Esophagus (tissue), 2 donors: ENCODE data around the gene COX7A1. TPM values are rescaled to one million over a fixed set of nuclear protein-coding genes. Genes with fewer than 3 reads are reported as not detected.

Experiments used
- H3K27ac ChIP-seq, 2 donors: one replicate each; pipeline ENCODE4 v1.5.1; 2013; ENCODE audit warnings: low read depth in 2 of 2, mild to moderate bottlenecking in 2 of 2, inconsistent platforms in 1 of 2, low read length in 1 of 2, moderate library complexity in 1 of 2
- H3K27me3 ChIP-seq, 2 donors: one replicate each; pipeline ENCODE4 v1.6.1; 2013; ENCODE audit warnings: low read length in 2 of 2, control low read depth in 1 of 2, mild to moderate bottlenecking in 1 of 2; ENCODE audit not compliant: insufficient read depth in 2 of 2, control insufficient read depth in 1 of 2
- H3K36me3 ChIP-seq, 2 donors: one replicate each; pipeline ENCODE4 v1.6.1; 2013; ENCODE audit warnings: low read length in 1 of 2; ENCODE audit not compliant: control insufficient read depth in 2 of 2, insufficient read depth in 2 of 2
- H3K4me1 ChIP-seq, 2 donors: one replicate each; pipeline ENCODE4 v1.6.1; 2013; ENCODE audit warnings: low read length in 1 of 2; ENCODE audit not compliant: control insufficient read depth in 2 of 2, insufficient read depth in 2 of 2
- H3K4me3 ChIP-seq, 2 donors: one replicate each; pipeline ENCODE4 v1.5.1; 2013; ENCODE audit warnings: low read length in 2 of 2, mild to moderate bottlenecking in 2 of 2, low read depth in 1 of 2, moderate library complexity in 1 of 2
- H3K9me3 ChIP-seq, 2 donors: one replicate each; pipeline ENCODE4 v1.6.1; 2013; ENCODE audit warnings: mild to moderate bottlenecking in 2 of 2, low read depth in 1 of 2, low read length in 1 of 2, moderate library complexity in 1 of 2; ENCODE audit not compliant: control insufficient read depth in 2 of 2, insufficient read depth in 1 of 2
- WGBS, 2 donors: extraction: QIAGEN DNeasy Blood & Tissue Kit; methylation state at CpG; one replicate each; pipeline ENCODE4 v1.1.7; 2013; 5-methylcytosine and 5-hydroxymethylcytosine counted together
- polyA plus RNA-seq, 2 donors: library from polyadenylated mRNA; stranded (reverse); fragments of 200-250 nt; gene quantifications; one replicate each; pipeline ENCODE4 v1.2.3, GENCODE V29; 2013
- donor health status: healthy with polysubstance abuse.
- donor health status: Bipolar disorder and iron deficiency.

Gene COX7A1
- polyA plus RNA-seq, 2 donors: 17.3 to 22.9 TPM

DNA sequence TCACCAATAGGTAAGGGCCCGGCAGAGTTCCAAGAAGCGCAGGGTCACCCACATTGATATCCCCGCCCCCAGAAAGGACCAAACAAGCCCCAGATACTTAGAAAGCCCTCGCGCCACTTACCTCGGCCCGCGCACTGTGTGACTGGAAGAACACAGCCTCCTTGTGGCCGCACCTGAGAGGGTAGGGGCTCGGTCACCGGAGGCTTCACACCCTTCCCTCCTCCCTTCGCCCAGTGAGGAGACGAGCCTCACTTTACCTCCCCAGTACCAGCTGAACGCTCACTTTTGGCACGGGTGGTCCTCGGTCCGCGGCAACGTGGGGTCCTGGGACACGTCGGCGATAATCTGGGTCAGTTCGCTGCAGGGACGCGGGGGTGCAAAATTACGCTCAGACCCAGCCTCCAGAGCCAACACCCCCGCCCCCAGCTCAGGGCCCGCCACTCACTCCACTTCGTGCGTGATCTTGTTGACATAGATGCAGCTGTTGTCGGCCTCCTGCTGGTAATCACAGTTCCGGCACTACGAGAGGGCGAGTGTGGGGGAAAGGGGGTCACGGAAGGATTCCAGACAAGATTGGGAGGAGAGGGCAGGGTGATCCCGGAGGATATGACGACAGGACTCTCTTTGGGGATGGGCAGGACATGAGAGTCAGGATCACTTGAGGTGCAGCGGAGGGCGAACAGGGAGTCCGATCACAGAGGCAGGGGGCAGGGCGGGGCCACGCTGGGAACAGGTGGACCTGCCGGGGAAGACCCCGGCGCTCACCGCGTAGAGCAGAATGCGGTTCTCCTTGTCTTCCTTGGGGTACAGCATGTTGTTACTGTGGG, 38.1 kb downstream of the COX7A1 start:
- Histone ChIP-seq H3K27ac (peak overlapping the region; percentile 94 to 97), H3K36me3 (peaks cover 3 to 20% of the 10 kb centered on the region in 2 donors), H3K4me3 (peak overlapping the region; percentile 75 to 79), H3K9me3 (no peaks in the 10 kb centered on the region), H3K27me3 (no peaks in the 10 kb centered on the region), H3K4me1 (peaks cover 0 to 18% of the 10 kb centered on the region in 2 donors)
- whole genome bisulfite sequencing, 2 donors: 3 to 7% methylated on average over 47 to 48 of the region's 48 CpGs

- H3K27ac ChIP-seq: no peak overlapping the region
- peak overlapping the region; percentile 75 to 79 for H3K4me3 ChIP-seq
- peaks cover 0 to 18% of the 10 kb centered on the region in 2 donors for H3K4me1 ChIP-seq
- no peaks in the 10 kb centered on the region for H3K9me3 ChIP-seq
- H3K36me3 ChIP-seq: peaks cover 3 to 16% of the 10 kb centered on the region in 2 donors
- 87 to 91% methylated on average over 34 of the region's 34 CpGs for WGBS, 2 donors
- H3K27me3 ChIP-seq: no peaks in the 10 kb centered on the region
These were observed 38.8 kb downstream of the COX7A1 start for GRCh38 chr19:36113425-36113824.

DNA sequence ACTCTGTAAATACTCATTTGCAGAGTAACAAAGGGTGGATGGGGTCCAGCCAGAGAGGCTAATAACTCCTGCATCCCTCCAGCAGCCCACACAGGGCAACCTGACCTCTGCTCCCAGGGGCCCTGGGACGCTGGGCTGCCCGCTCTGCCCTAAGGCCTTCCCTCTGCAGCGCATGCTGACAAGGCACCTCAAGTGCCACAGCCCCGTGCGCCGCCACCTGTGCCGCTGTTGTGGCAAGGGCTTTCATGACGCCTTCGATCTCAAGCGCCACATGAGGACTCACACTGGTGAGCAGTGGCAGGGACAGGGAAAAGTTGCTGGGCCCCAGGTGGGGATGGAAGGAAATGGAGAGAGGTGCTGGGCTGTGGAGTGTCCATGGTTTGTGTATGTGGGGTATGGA, 39.6 kb downstream of the COX7A1 start:
- Histone ChIP-seq H3K4me1 (peaks cover 0 to 18% of the 10 kb centered on the region in 2 donors), H3K36me3 (peaks cover 0 to 16% of the 10 kb centered on the region in 2 donors), H3K27me3 (no peaks in the 10 kb centered on the region), H3K27ac (no peak overlapping the region), H3K9me3 (no peaks in the 10 kb centered on the region), H3K4me3 (no peak overlapping the region)
- WGBS, 2 donors: 95 to 99% methylated on average over 10 of the region's 10 CpGs

GRCh38 chr19:36111200-36111539, 41.1 kb downstream of the COX7A1 start:
- H3K36me3 ChIP-seq: peaks cover 0 to 14% of the 10 kb centered on the region in 2 donors
- no peaks in the 10 kb centered on the region for H3K27me3 ChIP-seq
- H3K27ac ChIP-seq: no peak overlapping the region
- no peaks in the 10 kb centered on the region for H3K9me3 ChIP-seq
- peaks cover 0 to 15% of the 10 kb centered on the region in 2 donors for H3K4me1 ChIP-seq
- WGBS, 2 donors: 81 to 83% methylated on average over 13 of the region's 13 CpGs
- H3K4me3 ChIP-seq: no peak overlapping the region

DNA sequence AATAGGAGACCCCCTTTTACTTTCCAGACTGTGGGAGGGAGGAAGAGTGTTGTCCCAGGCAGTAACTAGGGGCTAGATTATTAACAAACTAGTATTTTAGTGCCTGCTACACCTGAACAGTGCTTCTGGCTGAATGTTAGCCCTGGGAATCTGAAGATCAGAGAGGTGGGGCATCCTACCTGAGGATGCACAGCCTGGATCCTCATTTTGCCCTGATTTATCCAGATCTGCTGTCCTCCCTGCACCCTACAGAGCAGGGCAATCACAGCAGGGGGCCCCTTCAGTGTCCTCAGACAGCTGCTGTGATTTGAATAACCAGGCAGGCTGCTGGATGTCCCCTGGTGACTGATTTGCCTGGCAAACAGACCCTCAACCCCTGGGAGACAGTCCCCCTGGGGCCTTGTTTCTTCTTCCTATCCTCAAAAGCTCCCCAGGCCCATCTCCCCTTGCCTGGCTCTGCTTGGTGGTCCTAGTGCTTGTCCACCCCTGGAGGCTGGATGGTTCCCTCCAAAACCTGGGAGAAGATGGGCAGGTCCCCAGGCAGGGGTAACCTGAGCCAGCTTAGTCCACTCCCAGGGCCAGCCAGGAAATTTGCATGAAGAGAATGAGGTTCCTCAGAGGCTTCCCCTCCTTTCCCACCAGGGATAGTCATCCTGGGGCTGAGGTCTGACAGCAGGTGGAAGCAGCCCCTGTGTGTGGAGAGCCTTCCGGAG, 41.6 kb downstream of the COX7A1 start, which contains the start of gene OVOL3:
Gene OVOL3 (plus strand): TSS at position 657 of the 713 bp plus-strand sequence. CDS start 60 bp downstream, outside the sequence.
- H3K36me3 ChIP-seq: peaks cover 0 to 14% of the 10 kb centered on the region in 2 donors
- H3K4me1 ChIP-seq: peaks cover 0 to 11% of the 10 kb centered on the region in 2 donors
- H3K27me3 ChIP-seq: no peaks in the 10 kb centered on the region
- 56 to 92% methylated on average over 1 of the region's 1 CpG for WGBS, 2 donors
- H3K9me3 ChIP-seq: no peaks in the 10 kb centered on the region
- no peak within 1 kb of the TSS for H3K27ac ChIP-seq
- H3K4me3 ChIP-seq: no peak within 1 kb of the TSS

GRCh38 chr19:36108684-36109083, 43.6 kb downstream of the COX7A1 start:
- peaks cover 0 to 18% of the 10 kb centered on the region in 2 donors for H3K36me3 ChIP-seq
- H3K27me3 ChIP-seq: no peaks in the 10 kb centered on the region
- no peak overlapping the region for H3K4me3 ChIP-seq
- H3K9me3 ChIP-seq: peaks cover 0 to 2% of the 10 kb centered on the region in 2 donors
- WGBS, 2 donors: 95 to 96% methylated on average over 3 of the region's 3 CpGs
- no peak overlapping the region for H3K27ac ChIP-seq
- H3K4me1 ChIP-seq: peaks cover 3 to 13% of the 10 kb centered on the region in 2 donors

DNA sequence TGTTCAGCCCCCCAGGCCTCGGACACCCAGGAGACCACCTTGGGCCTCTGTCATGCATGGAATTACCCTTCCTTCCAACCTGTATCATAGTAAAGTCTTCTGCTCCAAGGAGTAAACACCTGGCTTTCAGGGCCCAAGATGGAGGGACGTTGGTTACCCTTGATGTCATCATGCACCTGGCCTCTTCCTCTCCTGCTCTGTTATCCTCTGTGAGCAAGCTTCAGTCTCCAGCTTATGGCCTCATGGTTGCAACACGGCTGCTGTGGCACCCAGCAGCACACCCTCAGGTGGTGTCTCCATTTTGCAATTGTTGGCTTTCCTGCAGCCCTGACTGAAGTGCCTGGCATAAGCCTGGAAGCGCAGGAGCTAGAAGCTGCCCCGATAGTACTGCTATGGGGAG, 45.3 kb downstream of the COX7A1 start:
- 93% methylated on average over 5 of the region's 5 CpGs for WGBS, 2 donors
- H3K27ac ChIP-seq: no peak overlapping the region
- no peaks in the 10 kb centered on the region for H3K27me3 ChIP-seq
- peaks cover 0 to 12% of the 10 kb centered on the region in 2 donors for H3K36me3 ChIP-seq
- H3K9me3 ChIP-seq: peaks cover 0 to 2% of the 10 kb centered on the region in 2 donors
- H3K4me1 ChIP-seq: peaks cover 3 to 8% of the 10 kb centered on the region in 2 donors
- no peak overlapping the region for H3K4me3 ChIP-seq

DNA sequence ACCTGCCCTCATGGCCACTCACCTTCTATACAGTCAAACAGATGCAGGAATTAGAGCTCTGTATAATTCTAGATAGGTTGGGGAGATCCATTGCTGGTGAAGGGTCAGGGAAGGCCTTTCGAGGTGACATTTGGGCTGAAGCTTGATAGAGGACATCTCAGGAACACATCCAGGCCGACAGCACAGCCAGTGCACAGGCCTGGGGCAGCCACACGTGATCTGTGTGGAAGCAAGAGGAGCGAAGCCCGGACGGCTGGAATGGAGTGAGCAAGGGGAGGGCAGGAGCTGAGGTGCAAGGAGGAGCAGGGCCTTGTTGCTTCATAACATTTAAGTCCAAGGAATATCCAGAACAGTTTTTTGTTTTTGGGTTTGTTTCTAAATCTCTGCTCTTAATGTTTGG, 45.8 kb downstream of the COX7A1 start:
- peaks cover 3 to 12% of the 10 kb centered on the region in 2 donors for H3K4me1 ChIP-seq
- no peak overlapping the region for H3K4me3 ChIP-seq
- 92 to 93% methylated on average over 6 of the region's 6 CpGs for WGBS, 2 donors
- H3K27me3 ChIP-seq: no peaks in the 10 kb centered on the region
- peaks cover 0 to 11% of the 10 kb centered on the region in 2 donors for H3K36me3 ChIP-seq
- no peak overlapping the region for H3K27ac ChIP-seq
- H3K9me3 ChIP-seq: peaks cover 0 to 2% of the 10 kb centered on the region in 2 donors

- WGBS, 2 donors: 85 to 88% methylated on average over 12 of the region's 12 CpGs
- peak overlapping the region in 1 of 2 donors; percentile 5 for H3K27ac ChIP-seq
- H3K9me3 ChIP-seq: peaks cover 0 to 2% of the 10 kb centered on the region in 2 donors
- H3K4me3 ChIP-seq: no peak overlapping the region
- no peaks in the 10 kb centered on the region for H3K27me3 ChIP-seq
- H3K36me3 ChIP-seq: peaks cover 0 to 4% of the 10 kb centered on the region in 2 donors
- peaks cover 7 to 22% of the 10 kb centered on the region in 2 donors for H3K4me1 ChIP-seq
These were observed 48.2 kb downstream of the COX7A1 start for GRCh38 chr19:36103842-36104552.
